HG03108 (cell line): ENCODE measurements around the gene EYA2.
"Not testable (repeated sequence)": the region's sequence is repeated elsewhere in the genome, so short reads cannot be mapped to it uniquely, and the experiment has no call there.

Experiments
- ATAC-seq: cut with Tn5 transposase; IDR thresholded peaks from one replicate; pipeline ENCODE4 v1.9.1; 2021; ENCODE audit warnings: moderate library complexity; ENCODE audit not compliant: unreplicated experiment

The EYA2 gene

DNA sequence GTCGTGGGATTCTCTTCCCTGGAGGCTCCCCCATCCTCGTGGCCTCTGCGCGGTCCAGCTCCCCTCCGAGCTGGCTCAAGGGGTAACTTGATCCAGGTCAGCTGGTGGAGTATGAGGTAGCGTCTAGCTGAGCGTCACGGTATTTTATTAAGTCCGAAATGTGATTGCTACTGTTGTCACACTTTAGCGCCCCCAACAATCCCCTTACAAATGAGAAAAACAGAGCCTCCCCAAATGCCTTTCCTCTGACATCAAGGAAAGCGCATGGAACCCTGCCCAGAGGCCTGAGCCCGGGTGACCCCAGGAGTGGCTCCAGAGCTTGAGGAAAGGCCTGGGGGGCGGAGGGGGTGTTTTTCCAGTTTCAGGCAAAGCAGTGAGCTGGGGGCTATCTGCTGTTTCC, 269.5 kb downstream of the EYA2 start:
- no peak for ATAC-seq

DNA sequence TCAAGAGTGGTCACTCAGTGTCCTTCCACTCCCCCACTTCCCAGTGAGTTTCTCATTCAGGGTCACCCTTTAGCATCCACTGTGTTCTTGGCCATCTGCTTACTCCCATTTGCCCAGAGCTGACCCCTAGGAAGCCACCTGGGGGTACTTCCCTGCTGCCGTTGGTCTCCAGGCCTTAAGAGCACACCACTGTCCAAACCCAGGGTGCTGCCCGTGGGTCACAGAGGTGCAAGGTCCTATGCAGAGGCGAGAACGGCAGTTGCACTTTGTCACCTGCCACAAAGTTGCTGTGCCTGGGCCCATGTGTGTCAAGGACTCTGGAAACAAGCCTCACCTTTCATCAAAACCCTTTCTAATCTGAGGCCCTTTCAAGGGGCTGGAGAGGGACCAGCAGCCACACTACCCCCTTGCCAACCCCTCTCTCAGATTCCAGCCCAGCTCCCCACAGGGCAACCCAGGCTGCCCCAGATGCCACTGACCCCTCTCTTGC, 270.8 kb downstream of the EYA2 start:
- ATAC-seq, result no peak

DNA sequence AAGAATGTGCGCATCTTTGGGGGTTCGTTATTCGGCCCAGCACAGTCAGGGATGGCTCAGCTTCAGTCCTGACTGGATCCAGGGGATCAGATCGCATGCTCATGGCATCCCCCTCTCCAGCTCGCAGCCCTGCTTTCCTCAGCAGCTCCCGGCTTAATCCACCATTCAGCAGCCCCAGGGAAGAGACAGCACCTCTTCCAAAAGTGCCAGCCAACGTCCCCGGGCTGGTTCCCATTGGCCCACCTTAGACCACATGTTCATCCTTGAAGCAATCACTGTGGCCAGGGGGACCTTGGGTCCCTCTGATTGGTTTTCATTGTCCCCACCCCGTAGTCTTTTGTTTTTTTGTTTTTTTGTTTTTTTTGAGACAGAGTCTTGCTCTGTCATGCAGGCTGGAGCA, 273.2 kb downstream of the EYA2 start:
- ATAC-seq, result no peak

DNA sequence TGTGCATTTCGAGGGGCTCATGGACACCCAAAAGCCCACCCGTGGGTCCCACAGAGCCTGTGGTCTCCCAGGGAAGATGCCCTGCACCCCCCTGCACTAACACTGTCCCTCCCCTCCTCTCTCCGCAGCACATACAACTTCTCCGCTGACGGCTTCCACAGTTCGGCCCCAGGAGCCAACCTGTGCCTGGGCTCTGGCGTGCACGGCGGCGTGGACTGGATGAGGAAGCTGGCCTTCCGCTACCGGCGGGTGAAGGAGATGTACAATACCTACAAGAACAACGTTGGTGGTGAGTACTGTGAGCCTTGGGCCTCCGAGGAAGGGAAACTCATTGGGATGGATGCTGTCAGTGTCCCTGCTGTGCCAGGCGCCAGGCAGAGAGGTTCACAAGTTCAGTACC, 277.9 kb downstream of the EYA2 start:
- no peak for ATAC-seq

DNA sequence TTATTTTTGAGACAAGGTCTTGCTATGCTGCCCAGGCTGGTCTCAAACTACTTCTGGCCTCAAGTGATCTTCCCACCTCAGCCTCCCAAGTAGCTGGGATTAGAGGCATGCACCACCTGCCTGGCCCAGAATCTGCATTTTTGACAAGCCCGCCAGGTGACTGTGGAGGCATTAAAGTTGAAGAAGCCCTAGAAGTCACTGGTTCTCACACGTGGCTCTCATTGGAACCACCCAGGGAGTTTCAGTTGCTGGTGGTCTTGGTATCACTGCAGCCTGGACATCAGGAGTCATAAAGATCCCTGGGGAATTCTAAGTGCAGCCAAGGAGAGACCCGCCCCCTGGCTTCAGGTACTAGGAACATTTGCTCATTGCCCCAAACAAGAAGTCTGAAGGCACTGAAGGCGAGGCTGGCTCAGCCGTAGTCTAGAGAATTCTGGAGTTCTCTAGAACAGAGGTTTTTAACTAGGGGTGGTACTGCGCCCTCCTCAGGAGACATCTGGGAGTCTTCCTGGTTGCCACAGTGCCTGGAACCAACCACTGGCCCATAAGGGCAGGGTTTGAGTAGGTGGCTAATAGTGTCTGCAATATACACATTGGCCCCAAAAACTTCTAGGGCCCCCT, 279.1 kb downstream of the EYA2 start:
- no peak for ATAC-seq

DNA sequence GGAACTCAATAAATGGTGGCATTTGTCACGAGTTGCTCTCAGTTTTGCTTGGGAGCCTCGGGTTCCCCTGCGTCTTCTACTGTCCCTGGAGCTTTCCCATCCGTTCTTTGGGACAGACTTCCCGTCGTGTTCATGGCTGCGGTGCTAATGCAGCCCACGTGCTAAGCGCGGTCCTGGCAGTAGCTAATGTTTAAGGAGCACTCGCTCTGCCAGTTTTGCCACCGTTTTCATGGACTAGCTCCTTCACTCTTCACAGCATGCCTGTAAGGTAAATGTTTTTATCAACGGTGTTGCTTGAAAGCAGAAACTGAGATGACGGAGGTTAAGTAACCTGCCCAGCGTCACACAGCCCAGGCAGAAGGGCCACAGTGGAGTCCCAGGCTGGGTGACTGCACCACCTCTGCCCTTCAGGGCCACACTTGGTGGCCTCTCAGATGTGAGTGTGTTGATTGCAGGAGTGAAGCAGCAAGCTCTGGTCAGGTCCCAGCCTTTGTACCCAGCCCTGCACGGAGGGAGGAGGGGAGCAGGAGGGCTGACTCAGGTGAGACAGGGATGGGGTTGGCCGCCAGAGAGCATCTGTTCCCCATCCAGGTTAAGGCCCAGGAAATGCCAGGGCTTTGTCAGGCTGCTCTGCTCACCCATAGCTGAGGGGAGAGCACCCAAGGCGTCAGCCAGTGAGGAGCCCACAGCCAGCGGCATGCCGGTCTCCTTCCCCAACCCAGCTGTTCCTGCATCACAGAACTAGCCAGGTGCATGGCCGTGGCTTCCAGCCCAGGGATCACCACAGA, 280.0 kb downstream of the EYA2 start:
- ATAC-seq, result no peak

DNA sequence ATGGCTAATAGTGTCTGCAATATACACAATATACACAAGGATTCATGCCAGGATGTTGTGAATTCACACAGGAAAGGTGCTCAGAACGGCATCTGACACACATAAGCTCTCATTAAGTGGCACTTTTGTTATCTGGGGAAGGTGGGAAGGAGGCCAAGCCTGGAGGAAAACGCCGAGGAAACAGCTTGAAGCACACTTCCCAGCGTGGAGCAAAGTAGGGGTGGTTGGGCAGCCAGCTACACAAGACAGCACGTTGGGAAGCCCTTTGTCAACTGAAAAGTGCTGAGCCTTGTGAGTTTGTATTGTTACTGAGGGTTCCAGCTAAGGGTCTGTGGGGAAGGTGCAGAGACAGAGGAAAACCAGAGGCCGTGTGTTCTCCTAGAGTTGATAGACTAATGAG, 280.9 kb downstream of the EYA2 start:
- ATAC-seq, result no peak

DNA sequence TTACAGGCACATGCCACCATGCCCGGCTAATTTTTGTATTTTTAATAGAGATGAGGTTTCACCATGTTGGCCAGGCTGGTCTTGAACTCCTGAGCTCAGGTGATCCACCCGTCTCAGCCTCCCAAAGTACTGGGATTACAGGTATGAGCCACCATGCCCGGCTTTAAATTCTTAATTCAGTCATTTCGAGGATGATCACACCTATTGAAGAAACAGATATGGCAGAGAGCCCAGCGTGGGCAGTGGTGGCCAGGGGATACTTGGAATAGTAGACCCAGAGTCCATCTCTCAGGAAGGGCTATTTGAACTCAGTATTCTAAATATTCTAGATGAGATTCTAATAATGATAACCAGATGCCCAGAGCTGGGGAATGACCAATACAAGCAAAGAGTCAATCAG, 281.6 kb downstream of the EYA2 start:
- ATAC-seq, result not testable (repeated sequence)

DNA sequence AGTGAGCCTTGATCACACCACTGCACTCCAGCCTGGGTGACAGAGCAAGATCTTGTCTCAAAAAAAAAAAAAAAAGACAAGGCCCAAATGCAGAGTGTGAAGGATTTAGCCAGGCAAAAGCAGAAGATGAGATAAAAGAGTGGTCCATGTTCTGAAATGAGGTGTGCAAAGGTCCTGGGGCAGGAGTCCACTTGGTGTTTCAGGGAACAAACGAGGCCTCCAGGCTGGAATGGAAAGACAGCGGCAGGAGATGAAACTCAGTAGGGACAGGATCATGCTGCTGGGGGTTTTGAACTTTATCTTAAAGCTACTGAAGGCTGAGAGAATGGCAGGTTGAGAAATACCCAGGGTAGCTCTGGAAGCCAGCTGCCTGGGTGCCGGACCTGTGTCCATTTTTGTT, 283.6 kb downstream of the EYA2 start:
- ATAC-seq, result no peak

DNA sequence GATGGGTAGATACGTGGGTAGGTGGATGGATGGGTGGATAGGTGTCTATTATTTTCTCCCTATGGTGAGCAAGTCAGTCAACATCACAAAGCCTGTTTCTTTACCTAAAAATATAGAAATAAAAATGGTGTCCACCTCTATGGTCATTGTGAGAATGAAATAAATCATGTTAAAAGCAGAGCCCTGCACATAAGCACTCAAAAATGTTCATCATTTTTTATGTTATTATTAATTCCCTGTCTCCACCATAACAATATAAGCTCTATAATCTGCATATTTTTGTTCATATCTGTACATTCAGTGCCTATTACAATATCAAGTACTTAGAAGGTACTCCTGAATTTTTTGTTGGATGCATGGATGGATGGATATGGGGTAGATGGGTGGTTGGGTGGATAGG, 284.2 kb downstream of the EYA2 start:
- no peak for ATAC-seq

DNA sequence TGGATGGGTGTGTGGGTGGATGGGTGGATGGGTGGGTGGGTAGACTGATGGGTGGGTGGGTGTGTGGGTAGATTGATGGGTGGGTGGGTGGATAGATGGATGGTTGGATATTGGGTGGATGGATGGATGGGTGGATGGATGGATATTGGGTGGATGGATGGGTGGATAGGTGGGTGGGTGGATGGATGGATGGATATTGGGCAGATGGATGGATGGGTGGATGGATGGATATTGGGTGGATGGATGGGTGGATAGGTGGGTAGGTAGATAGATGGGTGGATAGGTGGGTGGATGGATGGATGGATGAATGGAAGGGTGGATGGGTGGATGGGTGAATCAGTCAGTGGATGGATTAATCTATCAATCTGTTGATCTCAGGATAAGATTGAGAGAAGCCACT, 284.6 kb downstream of the EYA2 start:
- no peak for ATAC-seq

DNA sequence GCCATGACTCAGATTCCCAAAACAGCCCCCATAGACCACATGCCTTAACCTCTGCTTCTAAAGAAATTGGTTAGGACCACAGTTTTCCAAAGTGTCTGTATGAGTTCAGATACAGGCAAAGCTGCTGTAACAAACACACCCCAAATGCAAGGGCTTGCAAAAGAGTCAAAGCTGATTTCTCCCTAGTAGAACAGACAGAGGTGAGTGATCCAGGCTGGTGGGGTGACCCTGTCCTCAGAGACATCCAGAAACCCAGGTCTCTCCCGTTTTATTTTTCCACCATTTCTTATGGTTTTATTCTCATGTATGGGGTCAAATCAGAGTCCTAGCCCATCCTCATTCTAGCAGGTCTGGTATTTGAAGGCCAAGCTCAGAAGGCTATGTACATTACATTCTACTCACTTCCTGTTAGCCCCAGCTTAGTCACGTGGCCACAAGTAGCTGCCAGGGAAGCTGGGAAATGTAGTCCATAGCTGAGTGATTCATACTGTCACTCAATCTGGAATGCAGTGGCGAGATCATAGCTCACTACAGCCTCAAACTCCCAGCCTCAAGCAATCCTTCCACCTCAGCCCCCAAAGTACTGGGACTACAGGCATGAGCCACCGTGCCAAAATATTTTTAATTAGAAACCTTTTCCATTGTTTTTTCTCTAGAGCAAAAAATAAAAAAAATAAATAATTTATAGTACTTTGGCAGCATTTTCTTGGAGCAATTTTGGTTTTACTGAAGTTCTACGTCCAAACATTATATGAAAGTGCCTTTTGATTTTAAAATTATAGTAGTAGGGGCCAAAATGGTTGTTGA, 286.6 kb downstream of the EYA2 start:
- no peak for ATAC-seq

DNA sequence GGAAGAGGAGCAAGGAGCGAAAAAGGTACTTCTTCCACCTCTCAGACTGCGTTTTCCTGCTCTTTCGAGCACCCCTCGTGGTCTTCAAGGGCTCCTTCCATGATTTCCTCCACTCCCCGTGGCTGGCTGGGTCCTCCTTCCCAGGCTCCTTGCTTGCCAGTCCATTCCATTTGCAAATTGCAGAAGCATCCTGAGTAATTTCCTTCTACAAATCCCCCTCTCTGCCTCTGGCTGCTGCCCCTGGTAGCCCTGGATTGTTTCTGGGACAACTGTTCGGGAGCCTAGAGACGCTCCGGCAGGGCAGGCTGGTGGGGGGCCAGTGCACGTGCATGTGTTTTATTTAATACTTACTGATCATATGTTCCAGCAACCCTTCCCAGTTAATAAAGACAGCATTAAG, 288.7 kb downstream of the EYA2 start:
- ATAC-seq, result no peak

DNA sequence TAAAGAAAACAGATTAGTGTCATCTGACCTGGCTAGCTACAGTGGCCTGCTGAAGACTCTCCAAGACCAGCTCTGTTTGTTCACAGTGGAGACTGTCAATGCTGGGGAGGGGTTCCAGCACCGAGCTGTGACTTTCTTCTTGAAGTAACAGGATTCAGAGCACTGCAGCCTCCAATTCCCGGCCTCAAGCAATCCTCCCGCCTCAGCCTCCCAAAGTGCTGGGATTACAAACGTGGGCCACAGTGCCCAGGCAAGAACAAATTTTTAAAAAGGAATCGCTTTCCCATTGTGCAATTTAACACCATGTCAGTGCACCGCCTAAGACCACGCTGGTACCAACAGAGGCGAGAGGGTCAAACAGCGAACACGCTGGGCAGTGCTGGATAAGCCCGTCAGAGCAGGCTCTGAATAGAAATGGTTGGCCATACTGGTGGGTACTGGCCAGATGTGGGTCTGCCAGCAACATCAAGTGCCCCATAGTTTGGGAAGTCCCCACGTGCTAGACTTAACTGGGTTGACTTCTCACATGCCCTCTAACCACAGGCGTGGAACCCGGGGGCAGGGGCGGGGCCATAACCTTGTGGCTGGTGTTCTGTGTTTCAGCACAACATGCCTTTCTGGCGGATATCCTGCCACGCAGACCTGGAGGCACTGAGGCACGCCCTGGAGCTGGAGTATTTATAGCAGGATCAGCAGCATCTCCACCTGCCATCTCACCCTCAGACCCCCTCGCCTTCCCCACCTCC, 293.0 kb downstream of the EYA2 start:
- ATAC-seq, result no peak

DNA sequence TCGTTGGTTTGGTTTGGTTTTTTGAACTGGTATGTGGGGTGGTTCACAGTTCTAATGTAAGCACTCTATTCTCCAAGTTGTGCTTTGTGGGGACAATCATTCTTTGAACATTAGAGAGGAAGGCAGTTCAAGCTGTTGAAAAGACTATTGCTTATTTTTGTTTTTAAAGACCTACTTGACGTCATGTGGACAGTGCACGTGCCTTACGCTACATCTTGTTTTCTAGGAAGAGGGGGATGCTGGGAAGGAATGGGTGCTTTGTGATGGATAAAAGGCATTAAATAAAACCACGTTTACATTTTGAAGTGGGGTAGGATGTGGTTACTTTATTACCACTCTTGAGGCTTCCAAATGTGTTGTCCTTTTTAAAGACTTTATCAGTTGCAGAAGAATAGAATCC, 293.9 kb downstream of the EYA2 start:
- ATAC-seq, result no peak

DNA sequence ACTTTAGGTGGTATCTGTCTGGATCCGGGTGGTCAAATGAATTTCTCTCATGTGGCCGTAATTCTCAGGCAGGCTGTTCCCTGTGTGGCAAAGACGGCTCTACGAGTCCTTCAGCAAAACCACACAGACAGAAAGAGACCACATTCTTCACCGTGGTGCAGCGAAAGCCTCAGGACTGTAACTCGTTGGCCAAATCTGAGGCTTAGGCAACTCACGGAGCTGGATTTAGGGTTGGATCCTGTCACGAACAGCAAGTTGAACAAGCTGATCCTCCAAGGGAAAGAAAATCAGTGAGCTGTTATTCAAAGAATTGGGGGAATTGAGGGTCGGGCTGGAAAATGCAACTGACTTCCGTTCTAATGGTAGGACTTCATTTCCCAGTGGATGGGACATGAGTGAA, 294.4 kb downstream of the EYA2 start:
- ATAC-seq, result no peak

DNA sequence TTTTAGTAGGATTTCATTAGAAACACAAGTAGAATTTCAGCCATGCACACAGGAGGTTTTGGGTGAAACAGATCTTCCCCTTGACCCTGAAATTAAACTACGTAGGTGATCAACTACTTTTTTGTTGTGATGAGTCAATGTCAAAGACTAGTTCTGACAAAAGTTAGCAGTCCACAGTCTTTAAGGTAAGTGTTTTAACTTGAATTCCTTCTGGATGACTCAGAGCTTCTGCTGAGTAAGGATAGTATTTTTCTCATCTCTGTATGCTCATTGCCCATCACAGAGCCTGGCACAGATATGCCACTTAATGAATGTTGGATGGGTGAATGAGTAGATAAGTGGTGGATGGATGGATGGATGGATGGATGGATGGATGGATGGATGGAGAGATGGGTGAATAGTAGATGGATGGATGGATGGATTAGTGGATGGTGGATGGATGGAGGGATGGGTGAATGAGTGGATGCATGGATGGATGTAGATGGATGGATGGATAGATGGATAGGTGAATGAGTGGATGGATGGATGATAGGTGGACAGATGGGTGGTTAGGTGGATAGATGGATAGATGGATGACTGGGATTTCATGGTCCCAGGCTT, 296.5 kb downstream of the EYA2 start:
- no peak for ATAC-seq

DNA sequence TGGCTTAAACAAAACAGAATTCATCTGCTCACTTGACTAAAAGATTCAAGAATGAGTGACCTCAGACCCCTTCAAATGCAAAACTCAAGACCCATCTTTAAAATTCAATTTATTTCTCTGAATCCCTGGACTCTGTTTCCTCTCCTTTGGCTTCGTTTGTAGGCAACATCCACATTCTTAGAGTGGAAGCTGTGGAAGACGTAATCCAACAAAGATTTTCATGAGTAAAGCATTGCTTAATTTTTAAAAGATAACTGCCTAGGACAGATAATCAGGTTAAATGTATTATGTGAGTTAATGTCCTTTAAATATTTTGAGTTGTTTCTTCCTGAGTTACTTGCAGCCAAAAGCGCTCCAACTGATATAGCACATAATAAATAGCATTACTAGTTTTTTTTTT, 297.3 kb downstream of the EYA2 start:
- ATAC-seq, result no peak

DNA sequence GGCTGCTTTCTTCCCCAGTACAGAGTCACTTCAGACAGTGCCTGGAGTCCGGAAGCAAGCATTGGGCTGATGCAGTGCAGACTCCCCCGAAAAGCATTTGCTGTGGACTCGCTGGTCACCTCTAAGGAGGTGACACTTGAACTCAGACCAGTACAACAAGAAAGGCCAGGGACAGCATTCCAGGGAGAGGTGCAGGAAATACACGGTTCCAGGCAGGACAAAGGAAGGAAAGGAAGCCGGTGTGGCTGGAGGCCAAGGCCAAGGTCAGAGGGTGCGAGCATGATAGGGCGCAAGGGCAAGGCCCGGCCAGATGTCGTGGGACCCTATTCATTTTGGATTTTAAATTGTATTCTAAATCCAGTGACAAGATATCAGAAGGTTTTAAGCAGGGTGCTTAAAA, 300.9 kb downstream of the EYA2 start:
- no peak for ATAC-seq
